ENCODE measurements around the gene SPDYE3.
"Not testable (repeated sequence)": the region's sequence is repeated elsewhere in the genome, so short reads cannot be mapped to it uniquely, and the experiment has no call there.

Gene SPDYE3

GRCh38 chr7:100307402-100307801 is at the start of gene SPDYE3:
Gene SPDYE3, plus strand, starts transcription at chr7:100307702. Its CDS starts 184 bp downstream, at chr7:100307886.
- not testable (repeated sequence) for DNase-seq (ENCODE audit: extremely low read depth in 1 of 2, low read depth in 1 of 2)

- DNase-seq (ENCODE audit: extremely low read depth in 1 of 2, low read depth in 1 of 2): not testable (repeated sequence)
Observed at GRCh38 chr7:100259984-100260383, 47.5 kb upstream of the SPDYE3 start.

- DNase-seq (ENCODE audit: extremely low read depth in 1 of 2, low read depth in 1 of 2): not testable (repeated sequence)
Observed at GRCh38 chr7:100262896-100263295, 44.6 kb upstream of the SPDYE3 start.

GRCh38 chr7:100264223-100264622 is 43.3 kb upstream of the SPDYE3 start:
- not testable (repeated sequence) for DNase-seq (ENCODE audit: extremely low read depth in 1 of 2, low read depth in 1 of 2)

GRCh38 chr7:100264669-100265165 is 42.8 kb upstream of the SPDYE3 start:
- DNase-seq (ENCODE audit: extremely low read depth in 1 of 2, low read depth in 1 of 2): not testable (repeated sequence)

- not testable (repeated sequence) for DNase-seq (ENCODE audit: extremely low read depth in 1 of 2, low read depth in 1 of 2)
Observed at GRCh38 chr7:100265851-100266250, 41.7 kb upstream of the SPDYE3 start.

- no peak for DNase-seq (ENCODE audit: extremely low read depth in 1 of 2, low read depth in 1 of 2)
Observed at GRCh38 chr7:100266576-100267354, 40.7 kb upstream of the SPDYE3 start.

GRCh38 chr7:100267648-100268047 is 39.9 kb upstream of the SPDYE3 start:
- no peak for DNase-seq (ENCODE audit: extremely low read depth in 1 of 2, low read depth in 1 of 2)

- DNase-seq (ENCODE audit: extremely low read depth in 1 of 2, low read depth in 1 of 2): not testable (repeated sequence)
Observed at GRCh38 chr7:100268882-100269281, 38.6 kb upstream of the SPDYE3 start.

- not testable (repeated sequence) for DNase-seq (ENCODE audit: extremely low read depth in 1 of 2, low read depth in 1 of 2)
Observed at GRCh38 chr7:100269306-100270045, 38.0 kb upstream of the SPDYE3 start.

GRCh38 chr7:100270046-100270918 is 37.2 kb upstream of the SPDYE3 start:
- DNase-seq (ENCODE audit: extremely low read depth in 1 of 2, low read depth in 1 of 2): not testable (repeated sequence)

GRCh38 chr7:100270941-100271593 is 36.4 kb upstream of the SPDYE3 start:
- DNase-seq (ENCODE audit: extremely low read depth in 1 of 2, low read depth in 1 of 2): not testable (repeated sequence)

GRCh38 chr7:100271716-100272537 is 35.6 kb upstream of the SPDYE3 start:
- peak; percentile 95 to 97 for DNase-seq (ENCODE audit: extremely low read depth in 1 of 2, low read depth in 1 of 2)

GRCh38 chr7:100272538-100272902 is 35.0 kb upstream of the SPDYE3 start:
- not testable (repeated sequence) for DNase-seq (ENCODE audit: extremely low read depth in 1 of 2, low read depth in 1 of 2)

- DNase-seq (ENCODE audit: extremely low read depth in 1 of 2, low read depth in 1 of 2): no peak
Observed at GRCh38 chr7:100275120-100275519, 32.4 kb upstream of the SPDYE3 start.

GRCh38 chr7:100276126-100276525 is 31.4 kb upstream of the SPDYE3 start:
- DNase-seq (ENCODE audit: extremely low read depth in 1 of 2, low read depth in 1 of 2): not testable (repeated sequence)

GRCh38 chr7:100282069-100282608 is 25.4 kb upstream of the SPDYE3 start:
- not testable (repeated sequence) for DNase-seq (ENCODE audit: extremely low read depth in 1 of 2, low read depth in 1 of 2)

- DNase-seq (ENCODE audit: extremely low read depth in 1 of 2, low read depth in 1 of 2): not testable (repeated sequence)
Observed at GRCh38 chr7:100283147-100283546, 24.4 kb upstream of the SPDYE3 start.

Measured in stimulated activated CD8-positive, alpha-beta memory T cell treated with anti-CD3 and anti-CD28 coated beads, Interleukin-7, amount 100 ng/mL, for 48 hours (primary cell).